HUES48 (cell line): ENCODE data around the gene CCDC117.
"Not testable (repeated sequence)": the region's sequence is repeated elsewhere in the genome, so short reads cannot be mapped to it uniquely, and the experiment has no call there.

Experiments
- H3K27ac ChIP-seq: one replicate; pipeline ENCODE4 v1.7.0; 2013; ENCODE audit warnings: low read depth, low read length, inconsistent platforms
- H3K27me3 ChIP-seq: 2 replicates; pipeline ENCODE4 v1.6.1; 2013; ENCODE audit warnings: mild to moderate bottlenecking, low read length; ENCODE audit not compliant: control insufficient read depth, insufficient read depth
- H3K36me3 ChIP-seq: 2 replicates; pipeline ENCODE4 v1.6.1; 2013; ENCODE audit warnings: low read length; ENCODE audit not compliant: control insufficient read depth, insufficient read depth
- H3K4me1 ChIP-seq: 2 replicates; pipeline ENCODE4 v1.6.1; 2013; ENCODE audit warnings: mild to moderate bottlenecking, low read length; ENCODE audit not compliant: control insufficient read depth, insufficient read depth
- H3K4me3 ChIP-seq: 2 replicates; pipeline ENCODE4 v1.5.1; 2013; ENCODE audit warnings: mild to moderate bottlenecking, low read depth, low read length
- H3K9ac ChIP-seq: 2 replicates; pipeline ENCODE4 v1.6.1; 2013; ENCODE audit warnings: mild to moderate bottlenecking, low read depth, low read length, moderate library complexity
- H3K9me3 ChIP-seq: 2 replicates; pipeline ENCODE4 v1.6.1; 2013; ENCODE audit warnings: low read length; ENCODE audit not compliant: control insufficient read depth, insufficient read depth

Gene CCDC117

DNA sequence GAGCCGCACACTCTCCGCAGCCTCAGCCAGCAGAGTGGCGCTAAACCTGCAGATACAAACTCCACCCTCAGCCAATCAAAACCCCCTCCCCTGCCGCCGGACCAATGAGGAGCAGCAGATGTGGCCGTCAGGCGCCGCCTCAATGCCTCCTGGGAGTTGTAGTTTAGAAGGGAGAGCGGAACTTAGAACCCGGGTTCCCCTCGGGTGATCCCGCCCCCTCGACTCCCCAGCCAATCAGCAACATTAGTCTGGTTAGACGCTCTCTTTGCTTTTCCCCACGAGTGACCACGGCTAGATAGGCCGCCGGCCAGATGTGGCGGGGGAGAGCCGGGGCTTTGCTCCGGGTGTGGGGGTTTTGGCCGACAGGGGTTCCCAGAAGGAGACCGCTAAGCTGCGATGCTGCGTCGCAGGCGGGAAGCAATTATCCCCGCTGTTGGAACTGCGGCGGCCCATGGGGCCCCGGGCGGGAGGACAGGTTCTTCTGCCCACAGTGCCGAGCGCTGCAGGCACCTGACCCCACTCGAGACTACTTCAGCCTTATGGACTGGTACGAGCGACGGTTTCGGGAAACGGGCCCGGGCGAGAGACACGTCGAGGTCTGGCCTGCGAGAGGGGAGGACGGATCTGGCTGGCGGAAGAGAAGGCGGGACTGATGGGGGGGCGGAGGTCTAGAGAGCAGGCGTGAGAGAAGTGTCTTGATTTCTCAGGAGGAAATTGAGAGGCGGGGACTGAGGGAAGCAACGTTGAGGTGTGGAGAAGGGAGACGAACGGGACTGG lies 30.5 kb upstream of the CCDC117 start, which contains the start of the genes CHEK2 and HSCB:
Gene CHEK2 (minus strand): TSS at position 36 of the 777 bp plus-strand sequence. CDS start 7,099 bp downstream, outside the sequence.
Gene HSCB (plus strand): TSS at position 255 of the 777 bp plus-strand sequence. CDS start 57 bp downstream, at position 312.
- H3K36me3 ChIP-seq: peaks cover 33% of the 10 kb centered on the region
- H3K9me3 ChIP-seq: no peaks in the 10 kb centered on the region
- peak within 1 kb of the TSS; percentile 96 for H3K4me3 ChIP-seq
- peak within 1 kb of the TSS; percentile 98 for H3K27ac ChIP-seq
- peaks cover 13% of the 10 kb centered on the region for H3K4me1 ChIP-seq
- H3K27me3 ChIP-seq: no peaks in the 10 kb centered on the region
- H3K9ac ChIP-seq: peak within 1 kb of the TSS; percentile 75

DNA sequence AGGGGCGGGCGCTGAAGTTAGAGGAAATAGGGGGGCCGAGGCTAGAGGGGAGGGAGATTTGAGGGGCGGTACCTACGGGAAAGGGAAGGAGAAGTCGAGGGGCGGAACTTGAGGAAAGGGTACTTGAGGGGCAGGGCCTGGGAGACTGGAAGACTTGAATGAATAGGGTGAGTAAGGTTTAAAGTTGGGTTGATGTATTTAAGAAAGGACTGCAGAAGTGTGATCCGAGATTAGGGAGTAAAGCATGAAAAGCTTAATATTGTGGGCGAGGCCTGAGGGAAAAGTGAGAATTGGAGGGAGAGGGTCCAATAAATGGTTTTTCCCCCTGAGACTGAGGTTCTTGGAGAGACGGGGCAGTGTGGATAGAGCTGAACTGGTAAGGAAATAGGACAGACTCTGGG lies 29.9 kb upstream of the CCDC117 start:
- Histone ChIP-seq H3K27me3 (no peaks in the 10 kb centered on the region), H3K4me3 (peak overlapping the region; percentile 96), H3K4me1 (peaks cover 9% of the 10 kb centered on the region), H3K27ac (peak overlapping the region; percentile 98), H3K9ac (peak overlapping the region; percentile 29; the same call in 1 of the 2 replicates), H3K36me3 (peaks cover 39% of the 10 kb centered on the region), H3K9me3 (no peaks in the 10 kb centered on the region)

GRCh38 chr22:28743852-28744251 lies 28.6 kb upstream of the CCDC117 start:
- peaks cover 8% of the 10 kb centered on the region; the same call in 1 of the 2 replicates for H3K4me1 ChIP-seq
- H3K4me3 ChIP-seq: no peak overlapping the region
- H3K36me3 ChIP-seq: peaks cover 48% of the 10 kb centered on the region
- no peak overlapping the region for H3K27ac ChIP-seq
- H3K9me3 ChIP-seq: no peaks in the 10 kb centered on the region
- no peak overlapping the region for H3K9ac ChIP-seq
- H3K27me3 ChIP-seq: no peaks in the 10 kb centered on the region

DNA sequence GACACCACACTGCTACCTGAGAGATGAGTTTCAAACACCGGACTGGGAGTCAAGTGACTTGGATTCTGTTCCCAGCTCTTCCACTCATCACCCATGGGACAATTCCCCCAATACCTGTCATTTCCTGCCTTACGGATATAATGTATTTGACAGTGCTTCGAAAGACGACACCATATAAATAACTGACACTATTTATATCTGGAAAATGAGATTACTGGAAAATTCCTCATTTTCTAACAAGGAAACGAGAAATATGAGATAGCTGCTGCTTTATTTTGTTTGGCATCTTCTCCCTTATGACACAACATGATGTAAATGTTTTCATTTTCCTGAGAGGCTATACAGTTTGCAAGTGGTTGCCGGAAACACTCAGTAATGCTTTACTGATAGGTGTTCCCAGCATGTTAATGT lies 22.0 kb upstream of the CCDC117 start:
- Histone ChIP-seq H3K27ac (no peak overlapping the region), H3K36me3 (peaks cover 57% of the 10 kb centered on the region), H3K4me1 (no peaks in the 10 kb centered on the region), H3K9ac (no peak overlapping the region), H3K4me3 (no peak overlapping the region), H3K9me3 (no peaks in the 10 kb centered on the region), H3K27me3 (no peaks in the 10 kb centered on the region)

- H3K27ac ChIP-seq, H3K9me3 ChIP-seq, H3K4me1 ChIP-seq, H3K27me3 ChIP-seq, H3K9ac ChIP-seq, H3K4me3 ChIP-seq: not testable (repeated sequence)
- H3K36me3 ChIP-seq: peaks cover 21% of the 10 kb centered on the region
These were observed 18.0 kb upstream of the CCDC117 start for GRCh38 chr22:28754512-28754911.

GRCh38 chr22:28759861-28760560 lies 12.5 kb upstream of the CCDC117 start:
- H3K4me1 ChIP-seq: peaks cover 15% of the 10 kb centered on the region
- H3K27ac ChIP-seq: peak overlapping the region; percentile 96
- peak overlapping the region; percentile 73 for H3K9ac ChIP-seq
- H3K27me3 ChIP-seq: no peaks in the 10 kb centered on the region
- H3K9me3 ChIP-seq: peaks cover 5% of the 10 kb centered on the region; the same call in 1 of the 2 replicates
- H3K36me3 ChIP-seq: no peaks in the 10 kb centered on the region
- H3K4me3 ChIP-seq: peak overlapping the region; percentile 33

DNA sequence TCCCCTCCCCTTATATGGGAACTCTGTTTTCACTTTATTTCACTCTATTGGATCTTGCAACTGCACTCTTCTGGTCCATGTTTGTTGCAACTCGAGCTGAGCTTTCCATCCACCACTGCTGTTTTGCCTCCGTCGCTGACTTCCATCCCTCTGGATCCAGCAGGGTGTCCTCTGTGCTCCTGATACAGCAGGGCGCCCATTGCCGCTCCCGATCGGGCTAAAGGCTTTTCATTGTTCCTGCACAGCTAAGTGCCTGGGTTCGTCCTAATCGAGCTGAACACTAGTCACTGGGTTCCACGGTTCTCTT lies 11.1 kb upstream of the CCDC117 start:
- Histone ChIP-seq H3K27ac (peak overlapping the region; percentile 55), H3K27me3 (no peaks in the 10 kb centered on the region), H3K4me1 (peaks cover 15% of the 10 kb centered on the region), H3K9me3 (peaks cover 5% of the 10 kb centered on the region; the same call in 1 of the 2 replicates), H3K9ac (no peak overlapping the region), H3K36me3 (no peaks in the 10 kb centered on the region), H3K4me3 (no peak overlapping the region)

GRCh38 chr22:28762000-28762399 lies 10.5 kb upstream of the CCDC117 start:
- H3K36me3 ChIP-seq, H3K27ac ChIP-seq, H3K9me3 ChIP-seq, H3K27me3 ChIP-seq, H3K9ac ChIP-seq, H3K4me3 ChIP-seq: not testable (repeated sequence)
- H3K4me1 ChIP-seq: peaks cover 15% of the 10 kb centered on the region

GRCh38 chr22:28766628-28767027 lies 5.9 kb upstream of the CCDC117 start:
- H3K4me1 ChIP-seq: no peaks in the 10 kb centered on the region
- no peaks in the 10 kb centered on the region; the same call in 1 of the 2 replicates for H3K9me3 ChIP-seq
- H3K27ac ChIP-seq: no peak overlapping the region
- H3K4me3 ChIP-seq: no peak overlapping the region
- no peaks in the 10 kb centered on the region for H3K36me3 ChIP-seq
- H3K9ac ChIP-seq: no peak overlapping the region
- no peaks in the 10 kb centered on the region for H3K27me3 ChIP-seq

GRCh38 chr22:28768701-28769393 lies 3.6 kb upstream of the CCDC117 start:
- Histone ChIP-seq H3K4me3 (no peak overlapping the region), H3K27ac (no peak overlapping the region), H3K36me3 (no peaks in the 10 kb centered on the region), H3K9ac (no peak overlapping the region), H3K27me3 (no peaks in the 10 kb centered on the region), H3K9me3 (no peaks in the 10 kb centered on the region), H3K4me1 (no peaks in the 10 kb centered on the region)
